ENCODE data around the gene LRP1-AS.

Gene LRP1-AS

GRCh38 chr12:57146961-57147944 is at the start of gene LRP1-AS:
LRP1-AS (minus strand) TSS chr12:57147619.
- no peak for DNase-seq

GRCh38 chr12:57196956-57197355 is 49.5 kb upstream of the LRP1-AS start:
- no peak for DNase-seq

- DNase-seq: no peak
Measured at GRCh38 chr12:57196439-57196838, 49.0 kb upstream of the LRP1-AS start.

GRCh38 chr12:57195611-57196371 is 48.4 kb upstream of the LRP1-AS start:
- DNase-seq: no peak

- no peak for DNase-seq
Measured at GRCh38 chr12:57195186-57195585, 47.8 kb upstream of the LRP1-AS start.

GRCh38 chr12:57194253-57194652 is 46.8 kb upstream of the LRP1-AS start:
- no peak for DNase-seq

GRCh38 chr12:57193706-57194245 is 46.4 kb upstream of the LRP1-AS start:
- no peak for DNase-seq

GRCh38 chr12:57192920-57193319 is 45.5 kb upstream of the LRP1-AS start:
- DNase-seq: no peak

DNA sequence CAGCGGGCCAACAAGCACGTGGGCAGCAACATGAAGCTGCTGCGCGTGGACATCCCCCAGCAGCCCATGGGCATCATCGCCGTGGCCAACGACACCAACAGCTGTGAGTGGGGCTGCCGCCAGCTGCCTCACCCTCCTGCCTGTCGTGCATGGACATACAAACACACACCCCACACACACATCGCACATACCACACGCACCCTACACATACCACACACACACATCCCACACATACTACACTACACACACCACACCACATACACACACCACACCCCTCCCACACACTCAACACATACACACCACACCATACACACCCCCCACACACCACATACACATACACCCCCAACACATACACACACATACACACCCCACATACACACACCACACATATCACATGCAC is 44.0 kb upstream of the LRP1-AS start:
- no peak for DNase-seq

GRCh38 chr12:57190821-57191220 is 43.4 kb upstream of the LRP1-AS start:
- no peak for DNase-seq

DNA sequence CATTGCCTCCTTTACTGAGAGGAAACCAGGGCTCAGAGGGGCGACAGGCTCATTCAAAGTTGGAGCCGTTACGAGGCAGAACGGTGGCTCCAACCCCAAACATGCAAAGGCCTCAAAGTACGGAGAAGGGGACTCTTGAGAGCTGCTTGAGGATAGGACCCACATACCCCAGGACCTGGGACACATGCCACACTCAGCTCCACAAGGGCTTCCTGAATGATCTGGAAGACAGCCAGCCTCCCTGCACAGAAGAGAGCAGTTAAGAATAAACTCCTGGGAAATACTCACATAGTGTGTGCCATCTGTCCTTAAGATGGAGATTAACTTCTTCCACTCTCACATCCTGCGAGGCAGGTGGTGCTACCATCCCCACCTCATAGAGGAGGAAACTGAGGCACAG is 42.6 kb upstream of the LRP1-AS start:
- no peak for DNase-seq

GRCh38 chr12:57188090-57188425 is 40.6 kb upstream of the LRP1-AS start:
- no peak for DNase-seq

- DNase-seq: no peak
Measured at GRCh38 chr12:57187222-57188089, 40.0 kb upstream of the LRP1-AS start.

DNA sequence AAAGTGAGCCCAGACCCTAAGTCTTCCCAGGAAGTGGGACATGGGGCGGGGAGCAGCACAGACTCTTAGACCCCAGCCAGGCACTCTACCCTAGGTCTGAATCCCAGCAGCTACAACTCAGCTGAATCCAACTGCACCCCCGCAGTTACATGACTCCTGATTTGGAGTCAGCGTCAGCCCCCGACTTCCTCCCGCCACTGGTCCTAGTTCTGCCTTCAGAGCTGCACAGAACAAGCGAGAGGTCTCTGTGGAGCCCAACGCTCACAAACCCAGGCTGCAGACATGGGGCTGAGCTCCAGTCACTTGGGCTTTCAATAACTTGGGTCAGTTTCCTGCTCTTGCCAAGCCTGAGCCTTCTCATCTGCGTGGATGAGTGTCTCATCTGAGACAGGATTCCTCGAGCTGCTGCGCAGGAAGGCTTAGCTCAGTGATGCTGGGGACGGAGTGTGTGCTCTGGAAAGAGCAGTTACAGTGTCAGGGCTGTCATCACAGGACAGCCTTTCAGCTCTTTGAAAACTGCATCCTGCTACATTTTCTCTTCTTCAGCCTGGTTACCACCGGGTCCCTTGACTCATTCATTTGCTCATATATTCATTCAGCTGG is 38.6 kb upstream of the LRP1-AS start:
- no peak for DNase-seq

- no peak for DNase-seq
Measured at GRCh38 chr12:57185403-57185802, 38.0 kb upstream of the LRP1-AS start.

DNA sequence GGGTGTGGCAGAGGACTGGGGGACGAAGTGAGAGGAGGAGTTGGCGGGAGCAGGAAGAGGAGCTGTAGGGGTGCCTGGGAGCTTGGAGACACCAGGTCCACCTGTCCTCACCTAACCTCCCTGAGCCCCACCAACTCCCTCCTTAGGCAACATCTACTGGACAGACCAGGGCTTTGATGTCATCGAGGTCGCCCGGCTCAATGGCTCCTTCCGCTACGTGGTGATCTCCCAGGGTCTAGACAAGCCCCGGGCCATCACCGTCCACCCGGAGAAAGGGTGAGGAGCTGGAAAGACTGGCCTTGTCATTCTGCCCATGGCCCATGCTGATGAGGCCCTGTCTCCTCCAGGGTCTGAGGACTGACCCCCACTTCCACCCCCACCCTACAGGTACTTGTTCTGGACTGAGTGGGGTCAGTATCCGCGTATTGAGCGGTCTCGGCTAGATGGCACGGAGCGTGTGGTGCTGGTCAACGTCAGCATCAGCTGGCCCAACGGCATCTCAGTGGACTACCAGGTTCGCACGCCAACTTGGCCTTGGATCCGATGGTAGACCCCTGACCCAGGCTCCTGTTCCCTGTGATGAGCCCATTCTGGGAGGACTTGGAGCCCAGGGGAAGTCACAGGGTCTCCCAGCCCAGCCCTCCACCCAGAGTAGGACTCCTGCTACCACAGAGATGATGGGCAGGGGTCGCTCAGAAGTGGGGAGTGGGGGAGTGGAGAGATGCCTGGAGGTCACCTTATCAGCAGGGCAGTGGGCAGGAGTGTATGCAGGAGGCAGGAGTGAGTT is 36.7 kb upstream of the LRP1-AS start:
- DNase-seq: no peak

- DNase-seq: peak; percentile 70
Measured at GRCh38 chr12:57182918-57183575, 35.6 kb upstream of the LRP1-AS start.

- no peak for DNase-seq
Measured at GRCh38 chr12:57181561-57182155, 34.2 kb upstream of the LRP1-AS start.

GRCh38 chr12:57181072-57181471 is 33.7 kb upstream of the LRP1-AS start:
- DNase-seq: no peak

DNA sequence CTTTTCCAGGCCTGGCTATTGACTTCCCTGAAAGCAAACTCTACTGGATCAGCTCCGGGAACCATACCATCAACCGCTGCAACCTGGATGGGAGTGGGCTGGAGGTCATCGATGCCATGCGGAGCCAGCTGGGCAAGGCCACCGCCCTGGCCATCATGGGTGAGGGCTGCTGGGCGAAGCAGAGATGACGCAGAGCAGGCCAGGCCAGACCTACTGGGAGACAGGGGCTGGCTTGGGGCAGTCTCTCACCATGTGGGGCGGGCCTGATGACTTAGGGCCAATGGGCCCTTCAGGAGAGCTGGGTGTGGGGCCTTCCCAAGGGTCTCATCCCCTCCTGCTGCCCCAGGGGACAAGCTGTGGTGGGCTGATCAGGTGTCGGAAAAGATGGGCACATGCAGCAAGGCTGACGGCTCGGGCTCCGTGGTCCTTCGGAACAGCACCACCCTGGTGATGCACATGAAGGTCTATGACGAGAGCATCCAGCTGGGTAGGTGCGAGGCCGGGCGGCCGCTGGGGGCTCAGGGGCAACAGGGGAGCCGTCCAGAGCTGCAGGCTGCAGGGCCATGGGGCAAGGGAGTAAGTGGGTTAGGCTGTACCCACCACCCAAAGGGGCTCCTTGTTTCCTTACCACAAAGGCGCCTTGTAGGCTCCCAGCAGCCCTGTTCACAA is 33.0 kb upstream of the LRP1-AS start:
- DNase-seq: no peak
